Panc1 (cell line): ENCODE measurements around the gene KRT15. TPM values are rescaled to one million over a fixed set of nuclear protein-coding genes. Genes with fewer than 3 reads are reported as not detected.

Experiments used
- ATAC-seq: fragments of 200-7000 bp; cut with Tn5 transposase; 2 replicates; pipeline ENCODE4 v1.9.1; 2020; ENCODE audit warnings: mild to moderate bottlenecking, moderate library complexity
- BruUV-seq: library from RNA; stranded (reverse); fragments of 400-500 nt; replicated peaks from 2 replicates; lab custom pipeline; 2021; lab: Mats Ljungman, UMichigan
- CTCF ChIA-PET: fragments of 300-600 bp; sonication (Branson Sonifier 250); formaldehyde crosslinking; loops from one replicate; lab custom pipeline; 2022; ENCODE audit warnings: antibody characterized with exemption; lab: Charles Lee
- POLR2A ChIA-PET: fragments of 300-600 bp; sonication (Branson Sonifier 250); formaldehyde crosslinking; loops from one replicate; lab custom pipeline; 2022; ENCODE audit warnings: antibody characterized with exemption; lab: Charles Lee
- DNase-seq: peaks from one replicate; pipeline ENCODE4 v3.0.0-alpha.2; 2010; ENCODE audit warnings: low read depth, low spot score
- H3K27ac ChIP-seq: 2 replicates; pipeline ENCODE4 v1.5.1; 2011; ENCODE audit warnings: mild to moderate bottlenecking, low read length, inconsistent platforms
- H3K27me3 ChIP-seq: fragments of 200-500 bp; sonication (Bioruptor generic); 2 replicates; pipeline ENCODE4 v1.6.0; 2014; ENCODE audit warnings: low read length, inconsistent platforms; ENCODE audit not compliant: control insufficient read depth, insufficient read depth
- H3K36me3 ChIP-seq: fragments of 200-500 bp; sonication (Bioruptor generic); 2 replicates; pipeline ENCODE4 v1.5.1; 2014; ENCODE audit warnings: inconsistent platforms, mild to moderate bottlenecking, low read length, moderate library complexity; ENCODE audit not compliant: control insufficient read depth, insufficient read depth
- H3K4me1 ChIP-seq: 2 replicates; pipeline ENCODE4 v1.5.1; 2011; ENCODE audit warnings: inconsistent platforms, mild to moderate bottlenecking, low read length, moderate library complexity; ENCODE audit not compliant: control insufficient read depth, insufficient read depth
- H3K4me3 ChIP-seq, 2 experiments: 2 replicates each; pipeline ENCODE4 v1.5.1; 2011 to 2012; ENCODE audit warnings: low read depth in 2 of 2, low read length in 2 of 2, mild to moderate bottlenecking in 2 of 2, inconsistent platforms in 1 of 2, moderate library complexity in 1 of 2
- H3K9me3 ChIP-seq: fragments of 200-500 bp; sonication (Bioruptor generic); 2 replicates; pipeline ENCODE4 v1.5.1; 2014; ENCODE audit warnings: low read depth, mild to moderate bottlenecking, inconsistent platforms, low read length, moderate library complexity; ENCODE audit not compliant: control insufficient read depth, insufficient read depth
- POLR2AphosphoS5 ChIP-seq: IDR thresholded peaks from 2 replicates; pipeline ENCODE4 v1.6.1; 2012; ENCODE audit warnings: mild to moderate bottlenecking, low read depth, low read length, moderate library complexity
- SIN3A ChIP-seq: IDR thresholded peaks from 2 replicates; pipeline ENCODE4 v1.6.1; 2012; ENCODE audit warnings: low read depth, mild to moderate bottlenecking, low read length, moderate library complexity, borderline replicate concordance; ENCODE audit not compliant: insufficient read depth
- TCF7L2 ChIP-seq: IDR thresholded peaks from 2 replicates; pipeline ENCODE4 v1.6.1; 2011; ENCODE audit warnings: mild to moderate bottlenecking, low read depth, low read length, inconsistent platforms
- in situ Hi-C: cut with HindIII; loops from 2 replicates; pipeline ENCODE4 v1.10.0; 2016; ENCODE audit warnings: low sequenced_read_pairs, low pct_unique_long_range_greater_than_20kb
- intact Hi-C: fragments of 100-400 bp; cut with micrococcal nuclease; formaldehyde crosslinking; loops from one replicate; pipeline ENCODE4 v1.10.0; 2022; ENCODE audit not compliant: unreplicated experiment
- total RNA-seq: library from RNA; stranded (reverse); gene quantifications from one replicate; pipeline ENCODE4 v1.2.1, GENCODE V29; 2021; ENCODE audit not compliant: unreplicated experiment
- TF ChIP-seq, protein P1 (sequence below), 2 experiments: IDR thresholded peaks; 2 replicates each; pipeline ENCODE4 v1.6.1; 2011 to 2012; ENCODE audit warnings: low read depth in 2 of 2, control low read depth in 1 of 2, low read length in 1 of 2, mild to moderate bottlenecking in 1 of 2, moderate library complexity in 1 of 2; ENCODE audit not compliant: insufficient read depth in 1 of 2
- TF ChIP-seq, protein P2 (sequence below): fragments of 450-650 bp; IDR thresholded peaks from 2 replicates; pipeline ENCODE4 v1.5.1; 2017; ENCODE audit warnings: mild to moderate bottlenecking

The KRT15 gene
- total RNA-seq, 1 experiment from 2014 or later: 70.4 TPM

DNA sequence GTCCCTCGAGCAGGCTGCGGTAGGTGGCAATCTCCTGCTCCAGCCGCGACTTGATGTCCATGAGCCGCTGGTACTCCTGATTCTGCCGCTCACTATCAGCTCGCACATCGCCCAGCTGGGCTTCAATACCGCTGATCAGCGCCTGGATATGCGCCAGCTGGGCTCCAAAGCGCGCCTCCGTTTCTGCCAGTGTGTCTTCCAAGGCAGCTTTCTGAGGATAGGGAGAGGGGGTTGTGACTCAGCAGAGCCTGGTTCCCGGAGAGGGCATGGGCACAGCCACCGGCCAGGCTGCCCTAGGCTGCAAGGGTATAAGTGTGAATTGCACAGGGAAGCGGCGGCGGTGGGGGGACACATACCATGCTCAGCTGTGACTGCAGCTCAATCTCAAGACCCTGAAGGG lies 5.1 kb upstream of the KRT15 start:
- peak overlapping the region; percentile 96 for H3K27ac ChIP-seq
- peak overlapping the region; percentile 66 to 84 for H3K4me3 ChIP-seq
- ATAC-seq: no peak; the same call in 1 of the 2 replicates
- ChIA-PET POLR2A (interaction anchor here (2.9 kb wide), 1 partner anchor 25 kb away, joined by 12 read pairs; no protein-coding TSS in a partner anchor), CTCF (interaction anchor here (6.0 kb wide), 1 partner anchor 25 kb away, joined by 46 read pairs; no protein-coding TSS in a partner anchor)
- intact Hi-C loops (loop anchor here (10.0 kb wide), 1 partner anchor 619 kb away; no protein-coding TSS in a partner anchor), in situ Hi-C loops (no loop called here)
- H3K4me1 ChIP-seq: peaks cover 71% of the 10 kb centered on the region
- TSS peak; percentile 90 for BruUV-seq
- H3K36me3 ChIP-seq: peaks cover 8% of the 10 kb centered on the region
- no peak for DNase-seq
- no peaks in the 10 kb centered on the region for H3K9me3 ChIP-seq
- H3K27me3 ChIP-seq: no peaks in the 10 kb centered on the region
- TF ChIP-seq, protein P1, sequence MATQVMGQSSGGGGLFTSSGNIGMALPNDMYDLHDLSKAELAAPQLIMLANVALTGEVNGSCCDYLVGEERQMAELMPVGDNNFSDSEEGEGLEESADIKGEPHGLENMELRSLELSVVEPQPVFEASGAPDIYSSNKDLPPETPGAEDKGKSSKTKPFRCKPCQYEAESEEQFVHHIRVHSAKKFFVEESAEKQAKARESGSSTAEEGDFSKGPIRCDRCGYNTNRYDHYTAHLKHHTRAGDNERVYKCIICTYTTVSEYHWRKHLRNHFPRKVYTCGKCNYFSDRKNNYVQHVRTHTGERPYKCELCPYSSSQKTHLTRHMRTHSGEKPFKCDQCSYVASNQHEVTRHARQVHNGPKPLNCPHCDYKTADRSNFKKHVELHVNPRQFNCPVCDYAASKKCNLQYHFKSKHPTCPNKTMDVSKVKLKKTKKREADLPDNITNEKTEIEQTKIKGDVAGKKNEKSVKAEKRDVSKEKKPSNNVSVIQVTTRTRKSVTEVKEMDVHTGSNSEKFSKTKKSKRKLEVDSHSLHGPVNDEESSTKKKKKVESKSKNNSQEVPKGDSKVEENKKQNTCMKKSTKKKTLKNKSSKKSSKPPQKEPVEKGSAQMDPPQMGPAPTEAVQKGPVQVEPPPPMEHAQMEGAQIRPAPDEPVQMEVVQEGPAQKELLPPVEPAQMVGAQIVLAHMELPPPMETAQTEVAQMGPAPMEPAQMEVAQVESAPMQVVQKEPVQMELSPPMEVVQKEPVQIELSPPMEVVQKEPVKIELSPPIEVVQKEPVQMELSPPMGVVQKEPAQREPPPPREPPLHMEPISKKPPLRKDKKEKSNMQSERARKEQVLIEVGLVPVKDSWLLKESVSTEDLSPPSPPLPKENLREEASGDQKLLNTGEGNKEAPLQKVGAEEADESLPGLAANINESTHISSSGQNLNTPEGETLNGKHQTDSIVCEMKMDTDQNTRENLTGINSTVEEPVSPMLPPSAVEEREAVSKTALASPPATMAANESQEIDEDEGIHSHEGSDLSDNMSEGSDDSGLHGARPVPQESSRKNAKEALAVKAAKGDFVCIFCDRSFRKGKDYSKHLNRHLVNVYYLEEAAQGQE (IDR thresholded peaks at IDR 0.05; ENCODE audit: insufficient read depth in 1 of 2, low read depth in 2 of 2, low read length in 1 of 2): no peak
- TF ChIP-seq POLR2AphosphoS5 (no peak; the same call in 1 of the 2 replicates), TCF7L2 (no peak), SIN3A (no peak)
- TF ChIP-seq, protein P2, sequence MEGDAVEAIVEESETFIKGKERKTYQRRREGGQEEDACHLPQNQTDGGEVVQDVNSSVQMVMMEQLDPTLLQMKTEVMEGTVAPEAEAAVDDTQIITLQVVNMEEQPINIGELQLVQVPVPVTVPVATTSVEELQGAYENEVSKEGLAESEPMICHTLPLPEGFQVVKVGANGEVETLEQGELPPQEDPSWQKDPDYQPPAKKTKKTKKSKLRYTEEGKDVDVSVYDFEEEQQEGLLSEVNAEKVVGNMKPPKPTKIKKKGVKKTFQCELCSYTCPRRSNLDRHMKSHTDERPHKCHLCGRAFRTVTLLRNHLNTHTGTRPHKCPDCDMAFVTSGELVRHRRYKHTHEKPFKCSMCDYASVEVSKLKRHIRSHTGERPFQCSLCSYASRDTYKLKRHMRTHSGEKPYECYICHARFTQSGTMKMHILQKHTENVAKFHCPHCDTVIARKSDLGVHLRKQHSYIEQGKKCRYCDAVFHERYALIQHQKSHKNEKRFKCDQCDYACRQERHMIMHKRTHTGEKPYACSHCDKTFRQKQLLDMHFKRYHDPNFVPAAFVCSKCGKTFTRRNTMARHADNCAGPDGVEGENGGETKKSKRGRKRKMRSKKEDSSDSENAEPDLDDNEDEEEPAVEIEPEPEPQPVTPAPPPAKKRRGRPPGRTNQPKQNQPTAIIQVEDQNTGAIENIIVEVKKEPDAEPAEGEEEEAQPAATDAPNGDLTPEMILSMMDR: no peak

DNA sequence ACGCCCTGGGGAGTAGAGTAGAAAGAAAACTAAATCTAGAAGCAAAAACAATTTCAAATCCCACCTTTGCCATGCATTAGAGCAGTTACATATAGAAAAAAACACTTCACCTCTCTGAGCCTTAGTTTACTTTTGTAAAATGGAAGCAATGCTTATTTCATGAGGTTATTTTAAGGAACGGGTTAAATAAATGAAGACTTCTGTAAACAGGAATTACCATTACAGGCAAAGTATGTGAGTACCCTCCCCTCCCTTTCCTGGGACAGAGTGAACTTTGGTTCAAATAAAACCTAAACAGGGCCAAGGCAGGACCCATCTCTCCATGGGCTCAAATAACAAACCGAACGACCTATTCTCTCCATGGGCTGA lies 4.5 kb upstream of the KRT15 start:
- POLR2A ChIA-PET: interaction anchor here (2.9 kb wide), 1 partner anchor 25 kb away, joined by 12 read pairs; no protein-coding TSS in a partner anchor
- in situ Hi-C loops: no loop called here
- TF ChIP-seq, protein P2: no peak
- TF ChIP-seq SIN3A: no peak
- no peak for TF ChIP-seq POLR2AphosphoS5
- no peak for TF ChIP-seq TCF7L2
- TF ChIP-seq, protein P1 (IDR thresholded peaks at IDR 0.05; ENCODE audit: insufficient read depth in 1 of 2, low read depth in 2 of 2, low read length in 1 of 2): no peak
- Histone ChIP-seq H3K36me3 (peaks cover 8% of the 10 kb centered on the region), H3K27me3 (no peaks in the 10 kb centered on the region), H3K4me3 (peak overlapping the region; percentile 66 to 84), H3K27ac (peak overlapping the region; percentile 96), H3K4me1 (peaks cover 76% of the 10 kb centered on the region), H3K9me3 (no peaks in the 10 kb centered on the region)
- DNase-seq: no peak
- ATAC-seq: no peak
- intact Hi-C loops: loop anchor here (10.0 kb wide), 1 partner anchor 618 kb away; no protein-coding TSS in a partner anchor
- no TSS peak for BruUV-seq
- CTCF ChIA-PET: interaction anchor here (6.0 kb wide), 1 partner anchor 25 kb away, joined by 46 read pairs; no protein-coding TSS in a partner anchor
